ENCODE measurements around the gene SPSB3.

The SPSB3 gene

GRCh38 chr16:1727651-1728624 lies 54.4 kb downstream of the SPSB3 start:
- H3K4me3 ChIP-seq (ENCODE audit: low read length) = no peak overlapping the region
- TF ChIP-seq CTCF (conservative IDR thresholded peaks at IDR 0.05; ENCODE audit: low read length) = no peak
- no peak for DNase-seq (ENCODE audit: low read depth)

Measured in AG10803 (cell line).